GM12864 (cell line): ENCODE data around the gene WDR1.

Experiments
- DNase-seq: peaks from one replicate; pipeline ENCODE4 v3.0.0-alpha.2; 2011; ENCODE audit warnings: low read depth
- H3K4me3 ChIP-seq: 2 replicates; pipeline ENCODE4 v1.5.1; 2011; ENCODE audit warnings: mild to moderate bottlenecking, low read depth, low read length, control low read depth
- TF ChIP-seq, protein P1 (sequence below): IDR thresholded peaks from 2 replicates; pipeline ENCODE4 v1.5.1; 2011; ENCODE audit warnings: low read depth, mild to moderate bottlenecking, moderate library complexity, low read length, control low read depth, inconsistent platforms; ENCODE audit errors: missing control alignments

WDR1 gene

DNA sequence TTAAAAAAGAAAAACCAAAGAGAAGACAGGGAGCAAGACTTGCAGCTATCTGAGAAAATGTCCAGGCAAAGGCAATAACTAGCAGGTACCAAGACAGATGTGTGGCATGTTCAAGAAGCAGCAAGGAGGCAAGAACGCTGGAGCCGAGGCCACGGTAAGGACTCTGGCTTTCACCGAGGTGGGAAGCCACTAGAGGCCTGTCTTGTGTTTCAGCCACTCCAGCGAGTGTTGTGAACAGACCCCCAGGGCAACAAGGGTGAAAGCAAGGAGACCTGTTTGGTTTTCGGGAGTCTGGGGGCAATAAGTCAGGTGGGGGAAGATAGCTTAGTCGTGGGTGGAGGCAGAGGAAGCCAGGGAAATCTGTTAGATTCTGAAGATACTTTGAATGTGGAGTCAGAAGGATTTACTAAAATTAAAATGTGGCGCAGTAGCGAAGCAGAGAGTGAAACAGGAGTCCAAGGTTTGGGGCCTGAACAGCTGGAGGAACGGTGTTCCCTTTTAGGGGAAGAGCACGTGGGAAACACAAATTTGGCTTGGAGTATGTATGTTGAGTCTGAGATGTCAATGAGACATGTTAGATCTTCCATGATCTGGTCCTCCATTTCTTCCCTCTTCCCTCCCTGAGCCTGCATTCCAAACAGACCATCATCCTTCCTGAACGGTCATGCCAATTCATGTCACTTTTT, 3.1 kb downstream of the WDR1 start:
- DNase-seq, result no peak
- TF ChIP-seq, protein P1, sequence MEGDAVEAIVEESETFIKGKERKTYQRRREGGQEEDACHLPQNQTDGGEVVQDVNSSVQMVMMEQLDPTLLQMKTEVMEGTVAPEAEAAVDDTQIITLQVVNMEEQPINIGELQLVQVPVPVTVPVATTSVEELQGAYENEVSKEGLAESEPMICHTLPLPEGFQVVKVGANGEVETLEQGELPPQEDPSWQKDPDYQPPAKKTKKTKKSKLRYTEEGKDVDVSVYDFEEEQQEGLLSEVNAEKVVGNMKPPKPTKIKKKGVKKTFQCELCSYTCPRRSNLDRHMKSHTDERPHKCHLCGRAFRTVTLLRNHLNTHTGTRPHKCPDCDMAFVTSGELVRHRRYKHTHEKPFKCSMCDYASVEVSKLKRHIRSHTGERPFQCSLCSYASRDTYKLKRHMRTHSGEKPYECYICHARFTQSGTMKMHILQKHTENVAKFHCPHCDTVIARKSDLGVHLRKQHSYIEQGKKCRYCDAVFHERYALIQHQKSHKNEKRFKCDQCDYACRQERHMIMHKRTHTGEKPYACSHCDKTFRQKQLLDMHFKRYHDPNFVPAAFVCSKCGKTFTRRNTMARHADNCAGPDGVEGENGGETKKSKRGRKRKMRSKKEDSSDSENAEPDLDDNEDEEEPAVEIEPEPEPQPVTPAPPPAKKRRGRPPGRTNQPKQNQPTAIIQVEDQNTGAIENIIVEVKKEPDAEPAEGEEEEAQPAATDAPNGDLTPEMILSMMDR, result no peak
- no peak overlapping the region for H3K4me3 ChIP-seq

GRCh38 chr4:10112658-10113284, 3.8 kb downstream of the WDR1 start:
- TF ChIP-seq, protein P1, result no peak
- H3K4me3 ChIP-seq, result no peak overlapping the region
- DNase-seq, result no peak

- TF ChIP-seq, protein P1, result no peak
- DNase-seq, result no peak
- H3K4me3 ChIP-seq, result no peak overlapping the region
Observed at GRCh38 chr4:10111067-10111801, 5.4 kb downstream of the WDR1 start.

GRCh38 chr4:10109995-10110670, 6.5 kb downstream of the WDR1 start:
- no peak for DNase-seq
- no peak overlapping the region for H3K4me3 ChIP-seq
- TF ChIP-seq, protein P1, result no peak

GRCh38 chr4:10108818-10109783, 7.5 kb downstream of the WDR1 start:
- TF ChIP-seq, protein P1, result no peak
- no peak for DNase-seq
- no peak overlapping the region for H3K4me3 ChIP-seq

- no peak for DNase-seq
- no peak overlapping the region for H3K4me3 ChIP-seq
- TF ChIP-seq, protein P1, result no peak
Observed at GRCh38 chr4:10108391-10108790, 8.2 kb downstream of the WDR1 start.
